ENCODE results near the gene MX2.

Gene MX2

DNA sequence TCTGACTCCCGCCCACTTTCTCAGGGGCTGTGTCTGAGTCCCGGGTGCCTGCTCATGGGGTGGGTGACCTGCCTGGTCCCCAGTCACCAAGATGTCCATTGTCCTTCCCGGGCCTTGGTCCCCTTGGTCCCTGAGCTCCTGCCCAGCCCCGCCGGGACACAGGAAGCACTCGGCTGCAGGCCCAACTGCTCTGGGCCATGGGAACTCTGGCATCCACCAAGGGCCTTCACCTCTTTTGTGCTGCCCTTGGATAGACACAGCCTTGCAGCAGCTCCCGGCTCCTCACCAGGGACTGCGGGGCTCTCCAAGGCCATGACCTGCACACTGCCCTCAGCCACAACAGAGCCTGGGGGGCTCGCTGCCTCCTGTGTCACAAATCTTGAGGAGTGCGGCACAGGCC lies 42.1 kb downstream of the MX2 start:
- no peak for TF ChIP-seq CTCF (IDR thresholded peaks at IDR 0.05; ENCODE audit: low read depth, low read length, missing control alignments)
- no peak overlapping the region for H3K4me3 ChIP-seq (replicated peaks; ENCODE audit: low read depth, low read length)
- DNase-seq (ENCODE audit: extremely low read depth, low read depth) = no peak

DNA sequence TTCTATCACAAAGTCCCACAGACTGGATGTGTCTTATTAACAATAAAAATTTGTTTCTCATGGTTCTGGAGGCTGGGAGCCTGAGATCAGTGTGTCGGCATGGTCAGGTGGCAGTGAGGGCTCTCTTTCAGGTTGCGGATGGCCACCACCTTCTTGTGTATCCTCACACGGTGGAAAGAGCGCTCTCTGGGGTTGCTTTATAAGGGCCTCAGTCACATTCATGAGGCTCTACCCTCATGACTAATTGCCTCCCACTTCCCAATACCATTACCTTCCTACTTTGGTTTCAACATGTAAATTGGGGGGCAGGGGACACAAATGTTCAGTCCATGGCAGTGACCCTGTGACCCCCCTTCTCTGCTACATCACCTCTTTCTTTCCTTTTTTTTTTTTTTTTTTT lies 43.5 kb downstream of the MX2 start:
- no peak for DNase-seq (ENCODE audit: extremely low read depth, low read depth)
- TF ChIP-seq CTCF (IDR thresholded peaks at IDR 0.05; ENCODE audit: low read depth, low read length, missing control alignments) = no peak
- no peak overlapping the region for H3K4me3 ChIP-seq (replicated peaks; ENCODE audit: low read depth, low read length)

DNA sequence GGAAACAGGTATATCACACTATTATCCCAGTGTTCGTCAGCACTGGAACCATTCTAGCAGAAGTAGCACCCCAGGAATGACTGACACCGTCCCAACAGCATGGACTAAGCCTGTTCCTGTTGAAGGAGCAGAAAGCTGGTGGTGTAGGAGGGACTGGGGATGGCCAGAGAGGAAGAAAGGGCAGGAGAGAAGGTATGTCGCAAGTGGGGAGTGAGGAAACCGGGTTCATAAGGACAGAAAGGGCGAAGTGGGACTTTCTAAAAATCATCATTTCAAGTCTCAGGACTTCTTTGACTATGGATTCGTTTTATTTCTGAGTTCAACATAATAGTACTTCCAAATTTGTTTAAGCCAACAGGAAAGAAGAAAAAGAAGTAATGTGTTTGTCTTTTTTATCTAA lies 44.5 kb downstream of the MX2 start:
- no peak overlapping the region for H3K4me3 ChIP-seq (replicated peaks; ENCODE audit: low read depth, low read length)
- TF ChIP-seq CTCF (IDR thresholded peaks at IDR 0.05; ENCODE audit: low read depth, low read length, missing control alignments) = no peak
- no peak for DNase-seq (ENCODE audit: extremely low read depth, low read depth)

DNA sequence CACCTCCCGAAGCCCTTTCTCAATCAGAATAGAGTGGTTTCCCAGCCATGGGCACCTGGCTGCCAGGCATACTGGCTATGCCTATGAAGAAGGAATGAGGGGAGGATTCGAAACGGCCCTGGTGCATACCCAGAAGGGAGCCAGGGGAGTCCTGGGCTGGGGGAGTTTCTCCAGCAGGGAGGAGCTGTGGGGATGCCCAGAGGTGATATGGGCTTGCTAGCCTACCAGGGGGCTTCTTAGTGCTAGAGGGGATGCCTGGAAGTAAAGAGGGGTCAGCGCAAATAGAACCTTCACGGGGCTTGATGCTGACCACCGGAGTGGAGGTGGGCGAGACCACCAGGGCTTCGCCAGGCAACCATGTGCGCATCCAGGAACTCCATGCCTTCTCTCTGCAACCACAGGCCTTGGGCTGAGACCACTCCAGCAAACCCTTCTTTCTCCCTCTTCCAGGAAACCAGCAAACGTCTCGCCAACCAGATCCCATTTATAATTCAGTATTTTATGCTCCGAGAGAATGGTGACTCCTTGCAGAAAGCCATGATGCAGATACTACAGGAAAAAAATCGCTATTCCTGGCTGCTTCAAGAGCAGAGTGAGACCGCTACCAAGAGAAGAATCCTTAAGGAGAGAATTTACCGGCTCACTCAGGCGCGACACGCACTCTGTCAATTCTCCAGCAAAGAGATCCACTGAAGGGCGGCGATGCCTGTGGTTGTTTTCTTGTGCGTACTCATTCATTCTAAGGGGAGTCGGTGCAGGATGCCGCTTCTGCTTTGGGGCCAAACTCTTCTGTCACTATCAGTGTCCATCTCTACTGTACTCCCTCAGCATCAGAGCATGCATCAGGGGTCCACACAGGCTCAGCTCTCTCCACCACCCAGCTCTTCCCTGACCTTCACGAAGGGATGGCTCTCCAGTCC lies 46.0 kb downstream of the MX2 start:
- no peak for DNase-seq (ENCODE audit: extremely low read depth, low read depth)
- H3K4me3 ChIP-seq (replicated peaks; ENCODE audit: low read depth, low read length) = no peak overlapping the region
- TF ChIP-seq CTCF (IDR thresholded peaks at IDR 0.05; ENCODE audit: low read depth, low read length, missing control alignments) = no peak

- no peak for TF ChIP-seq CTCF (IDR thresholded peaks at IDR 0.05; ENCODE audit: low read depth, low read length, missing control alignments)
- no peak for DNase-seq (ENCODE audit: extremely low read depth, low read depth)
Observed at GRCh38 chr21:41410361-41410760, 48.5 kb downstream of the MX2 start.

GRCh38 chr21:41410767-41411448 lies 49.1 kb downstream of the MX2 start:
- H3K4me3 ChIP-seq (replicated peaks; ENCODE audit: low read depth, low read length) = no peak overlapping the region
- TF ChIP-seq CTCF (IDR thresholded peaks at IDR 0.05; ENCODE audit: low read depth, low read length, missing control alignments) = no peak
- DNase-seq (ENCODE audit: extremely low read depth, low read depth) = no peak

More at GRCh38 chr21:41410361-41410760, 48.5 kb downstream of the MX2 start:
- H3K4me3 ChIP-seq (replicated peaks; ENCODE audit: low read depth, low read length) = no peak overlapping the region
